ENCODE results near the gene CHRNB2.

Gene CHRNB2

GRCh38 chr1:154586231-154586630 is 18.7 kb downstream of the CHRNB2 start:
- Mint-ChIP-seq H3K27ac (no peak overlapping the region), H3K4me1 (peaks cover 18% of the 10 kb centered on the region), H3K9me3 (no peaks in the 10 kb centered on the region), H3K4me3 (no peak overlapping the region), H3K36me3 (ENCODE audit: low read depth) (peaks cover 88% of the 10 kb centered on the region), H3K27me3 (ENCODE audit: low read depth) (no peaks in the 10 kb centered on the region)
- TF ChIP-seq CTCF (IDR thresholded peaks at IDR 0.05; ENCODE audit: unreplicated experiment in 3 of 3): no peak

GRCh38 chr1:154586641-154587040 is 19.1 kb downstream of the CHRNB2 start:
- Mint-ChIP-seq H3K4me3 (no peak overlapping the region), H3K27ac (no peak overlapping the region), H3K9me3 (no peaks in the 10 kb centered on the region), H3K36me3 (ENCODE audit: low read depth) (peaks cover 92% of the 10 kb centered on the region), H3K4me1 (peaks cover 18% of the 10 kb centered on the region), H3K27me3 (ENCODE audit: low read depth) (no peaks in the 10 kb centered on the region)
- TF ChIP-seq CTCF (IDR thresholded peaks at IDR 0.05; ENCODE audit: unreplicated experiment in 3 of 3): no peak

GRCh38 chr1:154589780-154590179 is 22.2 kb downstream of the CHRNB2 start:
- Mint-ChIP-seq H3K27me3 (ENCODE audit: low read depth) (no peaks in the 10 kb centered on the region), H3K9me3 (no peaks in the 10 kb centered on the region), H3K4me1 (peaks cover 13% of the 10 kb centered on the region), H3K27ac (no peak overlapping the region), H3K36me3 (ENCODE audit: low read depth) (peaks cover 87% of the 10 kb centered on the region), H3K4me3 (no peak overlapping the region)
- TF ChIP-seq CTCF (IDR thresholded peaks at IDR 0.05; ENCODE audit: unreplicated experiment in 3 of 3): no peak

GRCh38 chr1:154590756-154591155 is 23.2 kb downstream of the CHRNB2 start:
- H3K4me1 Mint-ChIP-seq: peaks cover 11% of the 10 kb centered on the region
- H3K4me3 Mint-ChIP-seq: no peak overlapping the region
- TF ChIP-seq CTCF (IDR thresholded peaks at IDR 0.05; ENCODE audit: unreplicated experiment in 3 of 3): no peak
- no peak overlapping the region for H3K27ac Mint-ChIP-seq
- H3K27me3 Mint-ChIP-seq (ENCODE audit: low read depth): no peaks in the 10 kb centered on the region
- H3K36me3 Mint-ChIP-seq (ENCODE audit: low read depth): peaks cover 82% of the 10 kb centered on the region
- H3K9me3 Mint-ChIP-seq: no peaks in the 10 kb centered on the region

GRCh38 chr1:154591206-154591605 is 23.6 kb downstream of the CHRNB2 start:
- peaks cover 77% of the 10 kb centered on the region for H3K36me3 Mint-ChIP-seq (ENCODE audit: low read depth)
- H3K27ac Mint-ChIP-seq: no peak overlapping the region
- TF ChIP-seq CTCF (IDR thresholded peaks at IDR 0.05; ENCODE audit: unreplicated experiment in 3 of 3): no peak
- H3K4me3 Mint-ChIP-seq: no peak overlapping the region
- H3K27me3 Mint-ChIP-seq (ENCODE audit: low read depth): no peaks in the 10 kb centered on the region
- H3K4me1 Mint-ChIP-seq: peaks cover 11% of the 10 kb centered on the region
- no peaks in the 10 kb centered on the region for H3K9me3 Mint-ChIP-seq

GRCh38 chr1:154593390-154593789 is 25.8 kb downstream of the CHRNB2 start:
- Mint-ChIP-seq H3K9me3 (no peaks in the 10 kb centered on the region), H3K36me3 (ENCODE audit: low read depth) (peaks cover 77% of the 10 kb centered on the region), H3K27ac (no peak overlapping the region), H3K27me3 (ENCODE audit: low read depth) (no peaks in the 10 kb centered on the region), H3K4me3 (no peak overlapping the region), H3K4me1 (peaks cover 11% of the 10 kb centered on the region)
- no peak for TF ChIP-seq CTCF (IDR thresholded peaks at IDR 0.05; ENCODE audit: unreplicated experiment in 3 of 3)

Measured in nephron (organoid).